GM11168 (cell line): Measurements from ENCODE around the gene PCSK6.
"Not testable (repeated sequence)": the region's sequence is repeated elsewhere in the genome, so short reads cannot be mapped to it uniquely, and the experiment has no call there.

ENCODE experiments used
- in situ Hi-C: fragments of 300-500 bp; cut with MboI; formaldehyde crosslinking; loops from one replicate; pipeline ENCODE4 v1.12.0; 2022; ENCODE audit warnings: low sequenced_read_pairs; ENCODE audit not compliant: unreplicated experiment

The PCSK6 gene

GRCh38 chr15:101438482-101439284 is 50.8 kb downstream of the PCSK6 start:
- in situ Hi-C loops, result no loop called here

GRCh38 chr15:101437618-101438481 is 51.7 kb downstream of the PCSK6 start:
- in situ Hi-C loops, result no loop called here

DNA sequence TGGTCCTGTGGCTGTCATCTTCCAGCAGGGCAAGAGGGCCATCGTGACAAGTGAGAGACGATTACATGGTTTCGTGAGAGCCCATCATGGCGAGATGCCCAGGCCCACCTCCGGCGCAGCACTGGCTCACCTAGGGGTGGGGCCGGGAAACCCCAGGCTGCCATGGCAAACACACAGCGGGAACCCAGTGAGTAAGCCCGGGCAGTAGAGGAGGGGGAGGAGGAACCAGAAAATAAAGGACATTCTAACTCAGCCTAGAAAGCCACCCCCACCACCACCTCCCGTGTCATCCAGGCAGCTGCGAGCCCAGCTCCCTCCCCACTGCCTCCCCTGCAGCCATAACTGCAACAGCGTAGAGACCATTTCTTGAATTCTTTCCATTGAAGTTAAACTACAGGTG is 52.3 kb downstream of the PCSK6 start:
- in situ Hi-C loops, result no loop called here

DNA sequence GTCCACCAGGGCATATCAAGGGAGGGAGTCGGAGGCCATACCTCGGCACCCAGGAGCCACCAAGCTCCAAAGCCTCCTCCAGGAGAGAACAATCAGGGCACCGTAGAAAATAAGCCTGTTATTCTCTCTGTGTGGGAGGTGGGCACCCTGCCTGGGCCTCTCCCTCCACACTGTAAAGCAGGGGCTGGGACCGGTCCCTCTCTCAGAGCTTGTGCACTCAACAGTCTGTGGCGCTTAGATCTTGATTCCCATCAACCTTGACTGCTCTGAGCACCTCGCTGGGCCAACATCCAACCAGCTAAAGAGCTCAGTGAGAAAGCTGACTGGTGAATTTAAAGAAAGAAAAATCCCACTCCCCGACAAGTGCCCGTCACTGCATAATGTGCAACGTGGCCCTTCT is 53.0 kb downstream of the PCSK6 start:
- in situ Hi-C loops, result no loop called here

- in situ Hi-C loops, result no loop called here
Measured at GRCh38 chr15:101435761-101436160, 53.7 kb downstream of the PCSK6 start.

GRCh38 chr15:101434032-101434920 is 55.2 kb downstream of the PCSK6 start:
- in situ Hi-C loops, result no loop called here

- in situ Hi-C loops, result no loop called here
Measured at GRCh38 chr15:101433396-101433795, 56.1 kb downstream of the PCSK6 start.

- in situ Hi-C loops, result no loop called here
Measured at GRCh38 chr15:101432982-101433381, 56.5 kb downstream of the PCSK6 start.

DNA sequence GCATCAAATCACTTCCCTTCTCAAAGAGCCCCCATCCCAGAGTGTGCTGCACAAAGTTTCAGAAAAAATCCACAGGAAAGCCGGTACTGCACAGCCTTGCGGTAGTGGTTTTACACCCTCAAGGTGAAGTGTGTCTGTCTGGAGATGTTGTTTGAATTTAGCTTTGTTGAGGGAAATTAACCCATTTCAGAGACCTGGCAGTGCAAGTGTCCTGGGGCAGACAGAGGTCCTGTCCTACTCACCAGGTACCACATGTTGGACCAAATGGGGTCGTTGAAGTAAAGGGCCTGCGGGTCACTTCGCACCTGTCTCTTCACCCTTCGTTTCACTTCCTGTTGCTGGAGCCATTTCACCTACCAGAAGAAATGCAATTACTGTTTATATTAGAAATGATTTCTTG is 57.8 kb downstream of the PCSK6 start:
- in situ Hi-C loops, result no loop called here

- in situ Hi-C loops, result no loop called here
Measured at GRCh38 chr15:101431301-101431700, 58.2 kb downstream of the PCSK6 start.

GRCh38 chr15:101429646-101430045 is 59.9 kb downstream of the PCSK6 start:
- in situ Hi-C loops, result no loop called here

DNA sequence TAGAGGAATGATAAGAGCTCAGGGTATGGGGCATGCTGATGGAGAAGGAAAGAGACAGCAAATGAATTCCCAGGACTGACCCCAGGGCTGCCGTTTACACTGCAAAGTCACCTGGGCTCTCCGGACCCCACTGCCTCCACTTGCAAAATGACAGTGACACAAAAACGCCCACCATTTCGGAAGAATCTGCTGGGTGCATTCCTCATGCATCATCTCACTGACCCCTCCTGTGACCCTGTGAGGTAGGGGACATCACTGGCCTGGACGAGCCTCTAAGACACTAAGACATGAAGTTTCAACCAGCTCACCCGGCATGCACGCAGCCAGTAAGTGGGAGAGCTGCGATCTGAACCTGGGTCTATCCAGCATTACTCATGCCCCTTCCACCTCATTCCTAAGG is 60.3 kb downstream of the PCSK6 start:
- in situ Hi-C loops, result no loop called here

DNA sequence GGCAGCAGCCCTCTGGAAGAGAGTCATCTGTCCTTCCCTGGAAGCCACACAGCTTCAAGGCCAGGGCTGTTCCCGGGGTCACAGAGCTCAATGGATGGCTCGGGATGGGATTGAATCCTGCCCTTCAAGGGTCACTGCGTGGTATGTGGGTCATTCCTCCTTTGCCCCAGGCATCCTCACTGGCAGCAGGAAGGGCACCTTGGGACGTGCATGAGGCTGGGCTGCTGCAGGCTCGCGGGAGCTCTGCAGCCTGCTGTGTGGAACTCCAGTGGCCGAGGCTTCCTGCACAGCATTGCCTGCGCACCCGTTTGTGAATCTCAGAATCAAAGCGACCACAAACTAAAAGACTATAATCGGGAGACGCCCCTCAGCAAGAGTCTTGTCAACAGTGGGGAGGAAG is 60.7 kb downstream of the PCSK6 start:
- in situ Hi-C loops, result no loop called here

DNA sequence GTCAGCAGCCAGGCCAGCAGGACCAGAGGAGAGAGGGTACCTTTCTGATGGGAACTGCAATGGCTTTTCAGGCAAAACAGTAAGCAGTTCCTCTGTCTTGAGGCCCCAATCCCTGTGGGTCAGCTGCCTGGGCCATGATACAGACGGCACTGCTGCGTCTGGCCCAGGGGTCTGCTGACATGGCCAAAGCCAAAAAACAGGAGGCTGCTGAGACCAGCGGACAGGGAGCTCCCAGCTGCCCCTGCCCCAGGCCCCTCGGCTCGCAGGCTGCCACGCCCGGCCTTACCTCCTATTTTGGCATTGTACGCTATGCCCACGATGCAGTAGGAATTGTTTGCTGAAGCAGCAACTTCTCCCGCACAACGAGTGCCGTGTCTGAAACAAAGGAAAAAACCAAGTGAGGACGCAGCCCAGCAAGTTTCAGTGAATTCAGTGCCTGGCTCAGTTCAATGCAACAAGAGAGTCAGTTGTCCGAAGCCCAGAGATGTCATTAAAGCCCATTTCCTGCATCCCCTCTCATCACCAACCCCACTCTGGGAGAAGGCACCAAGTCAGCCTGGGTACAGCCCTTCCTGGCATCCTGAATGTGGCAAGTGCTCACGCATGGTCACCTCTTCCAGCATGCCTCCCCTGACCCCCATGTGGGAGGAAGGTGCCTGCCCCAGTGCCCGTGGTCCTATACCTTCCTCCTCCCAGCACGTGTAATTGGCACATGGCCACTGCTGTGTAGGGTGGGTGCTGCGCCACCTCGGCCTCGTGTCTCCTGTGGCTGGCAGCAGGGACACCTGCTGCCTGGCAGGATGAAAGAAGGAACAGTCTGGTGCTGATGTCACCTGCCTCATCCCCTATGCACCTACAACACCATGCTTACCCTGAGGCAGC is 61.7 kb downstream of the PCSK6 start:
- in situ Hi-C loops, result no loop called here

- in situ Hi-C loops, result no loop called here
Measured at GRCh38 chr15:101426761-101427333, 62.7 kb downstream of the PCSK6 start.

GRCh38 chr15:101425787-101426365 is 63.6 kb downstream of the PCSK6 start:
- in situ Hi-C loops, result no loop called here

DNA sequence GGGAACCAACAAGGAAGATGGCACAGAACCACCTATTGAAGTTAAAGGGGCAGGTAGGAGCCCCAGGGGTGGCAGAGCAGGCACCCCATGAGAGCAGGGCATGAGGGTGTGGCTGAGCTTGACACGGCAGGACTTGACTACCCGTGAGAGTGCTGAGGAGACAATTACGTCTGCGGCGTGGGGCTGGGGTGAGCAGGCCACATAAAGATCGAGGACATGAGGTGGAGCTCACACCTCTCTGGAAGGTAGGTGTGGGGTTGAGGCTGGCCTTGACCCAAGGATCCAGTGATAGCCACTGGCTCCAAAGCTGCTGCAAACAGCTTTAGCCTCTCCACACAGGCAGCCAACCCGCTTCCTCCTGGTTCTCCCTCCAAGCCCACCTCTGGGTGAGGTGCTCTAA is 64.5 kb downstream of the PCSK6 start:
- in situ Hi-C loops, result no loop called here

GRCh38 chr15:101420232-101420631 is 69.3 kb downstream of the PCSK6 start:
- in situ Hi-C loops, result no loop called here

GRCh38 chr15:101416475-101416874 is 73.0 kb downstream of the PCSK6 start:
- in situ Hi-C loops, result not testable (repeated sequence)
